NT2/D1 (cell line): ENCODE results near the gene KCNK15.

ENCODE experiments used
- YY1 ChIP-seq: IDR thresholded peaks from 2 replicates; pipeline ENCODE4 v1.6.1; 2011; ENCODE audit not compliant: insufficient read length, insufficient read depth
- ZNF274 ChIP-seq: IDR thresholded peaks from 2 replicates; pipeline ENCODE4 v1.6.1; 2011; ENCODE audit warnings: mild to moderate bottlenecking, low read depth, low read length

DNA sequence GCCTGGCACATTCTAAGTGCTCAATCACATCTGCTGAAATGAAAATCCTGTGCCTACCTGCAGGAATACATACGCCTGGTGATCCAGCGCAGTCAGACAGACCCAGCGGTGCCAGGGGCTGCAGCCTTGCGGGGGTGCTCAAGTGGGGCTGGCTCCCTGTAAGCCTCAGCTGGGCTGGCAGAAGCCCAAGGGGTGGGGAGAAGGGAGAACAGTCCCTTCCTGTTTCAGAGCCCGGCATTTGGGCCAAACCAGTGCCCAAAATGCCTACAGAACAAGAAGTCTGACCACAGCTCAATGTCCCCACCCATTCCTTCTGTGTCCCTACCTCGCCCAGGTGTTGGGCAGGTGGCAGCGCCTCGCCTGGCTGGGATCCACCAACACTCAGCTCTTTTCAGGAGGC lies 22.6 kb downstream of the KCNK15 start:
- TF ChIP-seq ZNF274 (no peak), YY1 (no peak)
